ENCODE measurements around the gene GGT6. TPM values are rescaled to one million over a fixed set of nuclear protein-coding genes. Genes with fewer than 3 reads are reported as not detected.
"Not testable (repeated sequence)": the region's sequence is repeated elsewhere in the genome, so short reads cannot be mapped to it uniquely, and the experiment has no call there.

GGT6 gene
- total and polyA plus RNA-seq, 3 donors from 2014 or later = 2.5 to 5.9 (median 3.8) TPM

- WGBS, 2 donors = 74 to 90% methylated on average over 3 of the region's 3 CpGs
- no peak overlapping the region for H3K4me3 ChIP-seq
- no peaks in the 10 kb centered on the region for H3K27me3 ChIP-seq
- intact Hi-C loops (cut with DNase I; ENCODE audit: low total_unique reads) = no loop called here
- no peak overlapping the region for H3K27ac ChIP-seq
- peaks cover 6% of the 10 kb centered on the region for H3K4me1 ChIP-seq
- DNase-seq = no peak
- no peaks in the 10 kb centered on the region for H3K9me3 ChIP-seq
- no peaks in the 10 kb centered on the region for H3K36me3 ChIP-seq (ENCODE audit: low read depth, missing control alignments)
- TF ChIP-seq CTCF (IDR thresholded peaks at IDR 0.05) = no peak
- TF ChIP-seq POLR2A (IDR thresholded peaks at IDR 0.05) = no peak
Observed at GRCh38 chr17:4583206-4583605, 22.8 kb upstream of the GGT6 start.

GRCh38 chr17:4582691-4583090 lies 22.3 kb upstream of the GGT6 start:
- Histone ChIP-seq H3K4me3 (no peak overlapping the region), H3K27me3 (no peaks in the 10 kb centered on the region), H3K9me3 (no peaks in the 10 kb centered on the region), H3K27ac (no peak overlapping the region), H3K36me3 (ENCODE audit: low read depth, missing control alignments) (no peaks in the 10 kb centered on the region), H3K4me1 (peaks cover 6% of the 10 kb centered on the region)
- no peak for TF ChIP-seq CTCF (IDR thresholded peaks at IDR 0.05)
- no peak for TF ChIP-seq POLR2A (IDR thresholded peaks at IDR 0.05)
- DNase-seq = no peak
- 87 to 94% methylated on average over 7 to 8 of the region's 8 CpGs for WGBS, 2 donors
- intact Hi-C loops (cut with DNase I; ENCODE audit: low total_unique reads) = no loop called here

GRCh38 chr17:4582101-4582501 lies 21.7 kb upstream of the GGT6 start:
- intact Hi-C loops (cut with DNase I; ENCODE audit: low total_unique reads) = no loop called here
- Histone ChIP-seq H3K4me1 (peaks cover 11% of the 10 kb centered on the region), H3K27me3 (no peaks in the 10 kb centered on the region), H3K36me3 (ENCODE audit: low read depth, missing control alignments) (no peaks in the 10 kb centered on the region), H3K9me3 (no peaks in the 10 kb centered on the region), H3K27ac (no peak overlapping the region), H3K4me3 (no peak overlapping the region)
- no peak for TF ChIP-seq POLR2A (IDR thresholded peaks at IDR 0.05)
- TF ChIP-seq CTCF (IDR thresholded peaks at IDR 0.05) = no peak
- 59 to 73% methylated on average over 4 to 7 of the region's 7 CpGs for WGBS, 2 donors
- DNase-seq = no peak

- WGBS, 2 donors = 68 to 76% methylated on average over 7 of the region's 7 CpGs
- no peaks in the 10 kb centered on the region for H3K27me3 ChIP-seq
- no peak for DNase-seq
Observed at GRCh38 chr17:4580291-4580690, 19.9 kb upstream of the GGT6 start.

GRCh38 chr17:4579678-4580077 lies 19.3 kb upstream of the GGT6 start:
- Histone ChIP-seq H3K4me1 (peaks cover 23% of the 10 kb centered on the region), H3K9me3 (no peaks in the 10 kb centered on the region), H3K4me3 (no peak overlapping the region), H3K27me3 (no peaks in the 10 kb centered on the region), H3K27ac (no peak overlapping the region), H3K36me3 (ENCODE audit: low read depth, missing control alignments) (no peaks in the 10 kb centered on the region)
- DNase-seq = no peak
- intact Hi-C loops (cut with DNase I; ENCODE audit: low total_unique reads) = no loop called here
- TF ChIP-seq POLR2A (IDR thresholded peaks at IDR 0.05) (no peak), CTCF (IDR thresholded peaks at IDR 0.05) (no peak)
- WGBS, 2 donors = 88 to 91% methylated on average over 11 of the region's 11 CpGs

More at GRCh38 chr17:4580291-4580690, 19.9 kb upstream of the GGT6 start:
- no peak overlapping the region for H3K27ac ChIP-seq
- peaks cover 20% of the 10 kb centered on the region for H3K4me1 ChIP-seq
- no peak for TF ChIP-seq POLR2A (IDR thresholded peaks at IDR 0.05)
- no peak overlapping the region for H3K4me3 ChIP-seq
- no peaks in the 10 kb centered on the region for H3K36me3 ChIP-seq (ENCODE audit: low read depth, missing control alignments)
- intact Hi-C loops (cut with DNase I; ENCODE audit: low total_unique reads) = no loop called here
- H3K9me3 ChIP-seq = no peaks in the 10 kb centered on the region

- H3K36me3 ChIP-seq (ENCODE audit: low read depth, missing control alignments); H3K4me3 ChIP-seq; DNase-seq; intact Hi-C loops (cut with DNase I; ENCODE audit: low total_unique reads); H3K27me3 ChIP-seq; H3K9me3 ChIP-seq; H3K27ac ChIP-seq: not testable (repeated sequence)
- WGBS, 2 donors = 59 to 67% methylated on average over 8 to 18 of the region's 24 CpGs
- peaks cover 21% of the 10 kb centered on the region for H3K4me1 ChIP-seq
Observed at GRCh38 chr17:4578349-4578748, 18.0 kb upstream of the GGT6 start.
